ENCODE data around the gene PRSS57.

- TF ChIP-seq TEAD4 (IDR thresholded peaks at IDR 0.05; ENCODE audit: borderline replicate concordance, insufficient read depth) (no peak), EZH2phosphoT487 (IDR thresholded peaks at IDR 0.05; ENCODE audit: borderline replicate concordance, low read depth) (no peak), ELF1 (IDR thresholded peaks at IDR 0.05) (no peak), EP300 (IDR thresholded peaks at IDR 0.05; ENCODE audit: borderline replicate concordance in 1 of 2, low read depth in 1 of 2, low read length in 1 of 2) (no peak), SMC3 (IDR thresholded peaks at IDR 0.05; ENCODE audit: low read depth, low read length) (no peak), IRF3 (IDR thresholded peaks at IDR 0.05; ENCODE audit: low read depth, low read length) (no peak), FOXM1 (IDR thresholded peaks at IDR 0.05; ENCODE audit: low read depth) (no peak), CHD2 (IDR thresholded peaks at IDR 0.05; ENCODE audit: low read length, partially characterized antibody) (no peak)
- TF ChIP-seq, protein P1, sequence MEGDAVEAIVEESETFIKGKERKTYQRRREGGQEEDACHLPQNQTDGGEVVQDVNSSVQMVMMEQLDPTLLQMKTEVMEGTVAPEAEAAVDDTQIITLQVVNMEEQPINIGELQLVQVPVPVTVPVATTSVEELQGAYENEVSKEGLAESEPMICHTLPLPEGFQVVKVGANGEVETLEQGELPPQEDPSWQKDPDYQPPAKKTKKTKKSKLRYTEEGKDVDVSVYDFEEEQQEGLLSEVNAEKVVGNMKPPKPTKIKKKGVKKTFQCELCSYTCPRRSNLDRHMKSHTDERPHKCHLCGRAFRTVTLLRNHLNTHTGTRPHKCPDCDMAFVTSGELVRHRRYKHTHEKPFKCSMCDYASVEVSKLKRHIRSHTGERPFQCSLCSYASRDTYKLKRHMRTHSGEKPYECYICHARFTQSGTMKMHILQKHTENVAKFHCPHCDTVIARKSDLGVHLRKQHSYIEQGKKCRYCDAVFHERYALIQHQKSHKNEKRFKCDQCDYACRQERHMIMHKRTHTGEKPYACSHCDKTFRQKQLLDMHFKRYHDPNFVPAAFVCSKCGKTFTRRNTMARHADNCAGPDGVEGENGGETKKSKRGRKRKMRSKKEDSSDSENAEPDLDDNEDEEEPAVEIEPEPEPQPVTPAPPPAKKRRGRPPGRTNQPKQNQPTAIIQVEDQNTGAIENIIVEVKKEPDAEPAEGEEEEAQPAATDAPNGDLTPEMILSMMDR (IDR thresholded peaks at IDR 0.05): no peak
These were observed 9.1 kb upstream of the PRSS57 start for GRCh38 chr19:704447-704741.
